IMR-90 (cell line): ENCODE results near the gene SNX14. TPM values are rescaled to one million over a fixed set of nuclear protein-coding genes. Genes with fewer than 3 reads are reported as not detected.

ENCODE experiments used
- ATAC-seq: fragments of 200-7000 bp; cut with Tn5 transposase; 2 replicates; pipeline ENCODE4 v1.9.1; 2020; ENCODE audit warnings: low read depth, mild to moderate bottlenecking, moderate library complexity
- BruUV-seq: library from RNA; stranded (reverse); fragments of 400-500 nt; replicated peaks from 2 replicates; lab custom pipeline; 2021; lab: Mats Ljungman, UMichigan
- CTCF ChIA-PET: fragments of 300-600 bp; formaldehyde crosslinking; extraction: SDS; loops from one replicate; lab custom pipeline; 2021; ENCODE audit warnings: antibody characterized with exemption; lab: Yijun Ruan, JAX
- POLR2A ChIA-PET: fragments of 300-600 bp; sonication (Branson Sonifier 250); formaldehyde crosslinking; loops from one replicate; lab custom pipeline; 2022; ENCODE audit warnings: antibody characterized with exemption; ENCODE audit not compliant: unreplicated experiment; lab: Charles Lee
- DNase-seq: peaks from one replicate; pipeline ENCODE4 v3.0.0; 2013
- H2AFZ ChIP-seq: replicated peaks from 2 replicates; pipeline ENCODE3; 2013; ENCODE audit warnings: low read length, mild to moderate bottlenecking; ENCODE audit not compliant: poor library complexity
- H2AK5ac ChIP-seq: 2 replicates; pipeline ENCODE4 v1.6.1; 2013; ENCODE audit warnings: low read depth, low read length, inconsistent platforms
- H2AK9ac ChIP-seq: replicated peaks from 2 replicates; pipeline ENCODE3; 2013; ENCODE audit warnings: mild to moderate bottlenecking, low read depth, low read length, moderate library complexity; ENCODE audit not compliant: poor library complexity
- H2BK120ac ChIP-seq: 2 replicates; pipeline ENCODE4 v1.6.1; 2013; ENCODE audit warnings: low read depth, low read length, inconsistent platforms
- H2BK15ac ChIP-seq: 3 replicates; pipeline ENCODE4 v1.6.1; 2013; ENCODE audit warnings: low read depth, low read length, inconsistent platforms
- H2BK20ac ChIP-seq: 2 replicates; pipeline ENCODE4 v1.6.1; 2013; ENCODE audit warnings: low read depth, mild to moderate bottlenecking, inconsistent platforms, low read length, moderate library complexity
- H2BK5ac ChIP-seq: 2 replicates; pipeline ENCODE4 v1.6.1; 2013; ENCODE audit warnings: mild to moderate bottlenecking, low read depth, low read length, inconsistent platforms; ENCODE audit not compliant: poor library complexity, severe bottlenecking
- H3K14ac ChIP-seq: replicated peaks from 2 replicates; pipeline ENCODE4 v1.6.1; 2013; ENCODE audit warnings: low read depth, low read length, inconsistent platforms
- H3K18ac ChIP-seq: 2 replicates; pipeline ENCODE4 v1.6.1; 2013; ENCODE audit warnings: low read depth, low read length, control low read depth
- H3K23ac ChIP-seq: 2 replicates; pipeline ENCODE4 v1.6.1; 2013; ENCODE audit warnings: low read depth, low read length, inconsistent platforms
- H3K27ac ChIP-seq: 2 replicates; pipeline ENCODE4 v1.5.1; 2013; ENCODE audit warnings: mild to moderate bottlenecking, control low read depth, low read length; ENCODE audit not compliant: insufficient read depth
- H3K27me3 ChIP-seq: 2 replicates; pipeline ENCODE4 v1.6.1; 2013; ENCODE audit warnings: low read length; ENCODE audit not compliant: control insufficient read depth, insufficient read depth
- H3K36me3 ChIP-seq: 2 replicates; pipeline ENCODE4 v1.6.1; 2013; ENCODE audit warnings: low read length, mixed read lengths; ENCODE audit not compliant: control insufficient read depth, insufficient read depth
- H3K4ac ChIP-seq: 2 replicates; pipeline ENCODE4 v1.6.1; 2013; ENCODE audit warnings: low read depth, low read length, inconsistent platforms
- H3K4me1 ChIP-seq: 2 replicates; pipeline ENCODE4 v1.6.1; 2013; ENCODE audit warnings: low read length, mixed read lengths; ENCODE audit not compliant: control insufficient read depth, insufficient read depth
- H3K4me2 ChIP-seq: 2 replicates; pipeline ENCODE4 v1.6.1; 2013; ENCODE audit warnings: low read depth, mild to moderate bottlenecking, control low read depth, low read length, moderate library complexity
- H3K4me3 ChIP-seq: 2 replicates; pipeline ENCODE4 v1.5.1; 2013; ENCODE audit warnings: low read depth, mild to moderate bottlenecking, control low read depth, low read length, moderate library complexity; ENCODE audit not compliant: insufficient read depth
- H3K56ac ChIP-seq: 2 replicates; pipeline ENCODE4 v1.6.1; 2013; ENCODE audit warnings: low read length, inconsistent platforms; ENCODE audit not compliant: insufficient read depth; ENCODE audit errors: extremely low read depth
- H3K79me1 ChIP-seq, 2 experiments: 2 replicates each; pipeline ENCODE4 v1.6.1; 2013; ENCODE audit warnings: low read length in 2 of 2, inconsistent platforms in 1 of 2, low read depth in 1 of 2
- H3K9ac ChIP-seq: 2 replicates; pipeline ENCODE4 v1.6.1; 2013; ENCODE audit warnings: low read depth, low read length, control low read depth
- H3K9me1 ChIP-seq: 2 replicates; pipeline ENCODE4 v1.6.1; 2013; ENCODE audit warnings: low read length, inconsistent platforms; ENCODE audit not compliant: insufficient read depth
- H3K9me3 ChIP-seq: 2 replicates; pipeline ENCODE4 v1.6.1; 2013; ENCODE audit warnings: low read length; ENCODE audit not compliant: control insufficient read depth, insufficient read depth
- H4K20me1 ChIP-seq: 2 replicates; pipeline ENCODE4 v1.6.1; 2013; ENCODE audit warnings: low read length, inconsistent platforms; ENCODE audit not compliant: insufficient read depth
- H4K5ac ChIP-seq: 2 replicates; pipeline ENCODE4 v1.6.1; 2013; ENCODE audit warnings: mild to moderate bottlenecking, low read depth, low read length, control low read depth
- H4K8ac ChIP-seq, 2 experiments: 2 replicates each; pipeline ENCODE4 v1.6.1; 2013; ENCODE audit warnings: low read depth in 2 of 2, low read length in 2 of 2, control low read depth in 1 of 2, inconsistent platforms in 1 of 2
- H4K91ac ChIP-seq: 2 replicates; pipeline ENCODE4 v1.6.1; 2013; ENCODE audit warnings: low read depth, low read length, inconsistent platforms; ENCODE audit not compliant: insufficient read depth
- CEBPB ChIP-seq: IDR thresholded peaks from 2 replicates; pipeline ENCODE4 v1.6.1; 2012; ENCODE audit warnings: low read depth, low read length, improper control_type of control experiment
- FOS ChIP-seq: fragments of 150-350 bp; IDR thresholded peaks from 2 replicates; pipeline ENCODE4 v1.6.1; 2016; ENCODE audit warnings: low read depth, low read length
- MAFK ChIP-seq: IDR thresholded peaks from 2 replicates; pipeline ENCODE4 v1.6.1; 2012; ENCODE audit warnings: low read depth, low read length, improper control_type of control experiment
- POLR2A ChIP-seq: IDR thresholded peaks from 2 replicates; pipeline ENCODE4 v1.6.1; 2012; ENCODE audit warnings: mild to moderate bottlenecking, low read depth, low read length
- RAD21 ChIP-seq: IDR thresholded peaks from 2 replicates; pipeline ENCODE4 v1.6.1; 2012; ENCODE audit warnings: low read length, improper control_type of control experiment
- RFX5 ChIP-seq: IDR thresholded peaks from 2 replicates; pipeline ENCODE4 v1.8.0; 2012; ENCODE audit warnings: low read depth, mild to moderate bottlenecking, low read length, moderate library complexity
- SMC3 ChIP-seq: fragments of 150-350 bp; IDR thresholded peaks from 2 replicates; pipeline ENCODE4 v1.6.1; 2016; ENCODE audit warnings: low read depth, mild to moderate bottlenecking, antibody characterized with exemption, low read length, moderate library complexity
- WGBS, 2 experiments: methylation state at CpG; one replicate each; pipeline versions ENCODE4 v1.1.5 to v1.1.7; 2013; ENCODE audit warnings: missing lambda C conversion rate in 2 of 2; ENCODE audit not compliant: insufficient read length in 1 of 2; ENCODE audit errors: extremely low coverage in 2 of 2; 5-methylcytosine and 5-hydroxymethylcytosine counted together
- dilution Hi-C: fragments of 300-500 bp; cut with HindIII; formaldehyde crosslinking; loops from one replicate; pipeline ENCODE4 v1.14.3; 2018; ENCODE audit warnings: low sequenced_read_pairs; ENCODE audit not compliant: unreplicated experiment
- in situ Hi-C: fragments of 300-500 bp; cut with MboI; formaldehyde crosslinking; loops from 3 replicates; pipeline ENCODE4 v1.14.3; 2019; ENCODE audit warnings: low sequenced_read_pairs, inconsistent platforms, mixed read lengths
- intact Hi-C: fragments of 100-400 bp; cut with micrococcal nuclease; formaldehyde crosslinking; loops from 2 replicates; pipeline ENCODE4 v1.10.0; 2022
- polyA plus RNA-seq, 3 experiments: library from polyadenylated mRNA; depleted of rRNA; stranded (reverse); fragments of >200 nt; gene quantifications; 2 replicates each; pipeline ENCODE4 v1.2.3, GENCODE V29; 2012; ENCODE audit warnings: low replicate concordance in 1 of 3
- total RNA-seq: library from RNA; depleted of rRNA; stranded (reverse); fragments of >200 nt; gene quantifications from 2 replicates; pipeline ENCODE4 v1.2.3, GENCODE V29; 2012

The SNX14 gene
- total and polyA plus RNA-seq, 2 of the 4 experiments (the other 2 are of a cell fraction), result 39.9 to 61.8 TPM

GRCh38 chr6:85610182-85610895 is 16.7 kb upstream of the SNX14 start:
- in situ Hi-C loops, result no loop called here
- Histone ChIP-seq H3K27ac (no peak overlapping the region), H3K4ac (no peak overlapping the region), H2BK5ac (no peak overlapping the region), H4K91ac (no peak overlapping the region), H3K4me2 (no peak overlapping the region), H3K9ac (no peak overlapping the region), H4K5ac (no peak overlapping the region), H2AFZ (no peak overlapping the region), H3K56ac (no peak overlapping the region), H3K36me3 (peaks cover 28% of the 10 kb centered on the region), H4K20me1 (peaks cover 13% of the 10 kb centered on the region; the same call in 1 of the 2 replicates), H3K23ac (no peak overlapping the region), H2BK20ac (no peak overlapping the region), H2AK9ac (no peak overlapping the region), H3K9me1 (no peaks in the 10 kb centered on the region), H4K8ac (no peak overlapping the region), H3K79me1 (peaks cover 37 to 43% of the 10 kb centered on the region in 2 experiments), H2BK120ac (no peak overlapping the region), H3K9me3 (no peaks in the 10 kb centered on the region), H3K18ac (no peak overlapping the region), H3K4me3 (no peak overlapping the region), H3K4me1 (no peaks in the 10 kb centered on the region), H3K27me3 (no peaks in the 10 kb centered on the region), H3K14ac (no peak overlapping the region), H2AK5ac (no peak overlapping the region), H2BK15ac (no peak overlapping the region)
- TF ChIP-seq CEBPB, result no peak
- no peak for TF ChIP-seq FOS
- TF ChIP-seq POLR2A, result no peak
- TF ChIP-seq MAFK, result no peak
- no peak for TF ChIP-seq RFX5
- no peak for TF ChIP-seq SMC3
- no peak for TF ChIP-seq RAD21
- DNase-seq, result no peak
- ChIA-PET POLR2A (no interaction called here), CTCF (no interaction called here)
- ATAC-seq, result no peak
- intact Hi-C loops, result no loop called here
- WGBS, 2 experiments, result no CpG with 5 or more reads among the region's 2 CpGs
- dilution Hi-C loops, result no loop called here
- no TSS peak for BruUV-seq
